ENCODE data around the gene XRCC3. TPM values are rescaled to one million over a fixed set of nuclear protein-coding genes. Genes with fewer than 3 reads are reported as not detected.

Gene XRCC3
- total RNA-seq, 1 experiment from 2014 or later: 36.8 TPM

- Histone ChIP-seq H3K9me3 (ENCODE audit: control insufficient read depth, insufficient read depth, low read depth, low read length) (no peaks in the 10 kb centered on the region), H3K27me3 (ENCODE audit: control insufficient read depth, insufficient read depth, low read length) (no peaks in the 10 kb centered on the region), H3K36me3 (ENCODE audit: control insufficient read depth, insufficient read depth, low read length) (no peaks in the 10 kb centered on the region), H3K4me3 (ENCODE audit: low read depth in 2 of 2, low read length in 2 of 2) (no peak overlapping the region), H3K27ac (ENCODE audit: low read length) (no peak overlapping the region), H3K4me1 (ENCODE audit: control insufficient read depth, insufficient read depth, low read length) (no peaks in the 10 kb centered on the region)
- in situ Hi-C loops (cut with HindIII; ENCODE audit: low pct_unique_long_range_greater_than_20kb, low sequenced_read_pairs) (no loop called here), intact Hi-C loops (cut with micrococcal nuclease; ENCODE audit: unreplicated experiment) (no loop called here)
- no peak for TF ChIP-seq POLR2AphosphoS5 (IDR thresholded peaks at IDR 0.05; ENCODE audit: low read depth, low read length)
- TF ChIP-seq REST (IDR thresholded peaks at IDR 0.05; ENCODE audit: insufficient read depth in 1 of 2, low read depth in 2 of 2, low read length in 1 of 2): no peak
- TF ChIP-seq CTCF (IDR thresholded peaks at IDR 0.05): no peak
- TF ChIP-seq SIN3A (IDR thresholded peaks at IDR 0.05; ENCODE audit: borderline replicate concordance, insufficient read depth, low read depth, low read length): no peak
- no peak for TF ChIP-seq TCF7L2 (IDR thresholded peaks at IDR 0.05; ENCODE audit: low read depth, low read length)
- ChIA-PET CTCF (no interaction called here), POLR2A (interaction anchor here (0.6 kb wide), 1 partner anchor 308 kb away, joined by 3 read pairs; no protein-coding TSS in a partner anchor)
- BruUV-seq (replicated peaks): no TSS peak
- DNase-seq (ENCODE audit: low read depth, low spot score) (no peak), ATAC-seq (no peak; the same call in 1 of the 2 replicates)
Measured at GRCh38 chr14:103744621-103745395, 29.6 kb upstream of the XRCC3 start.

- DNase-seq (ENCODE audit: low read depth, low spot score) (no peak), ATAC-seq (no peak)
- H3K9me3 ChIP-seq (ENCODE audit: control insufficient read depth, insufficient read depth, low read depth, low read length): no peaks in the 10 kb centered on the region
- in situ Hi-C loops (cut with HindIII; ENCODE audit: low pct_unique_long_range_greater_than_20kb, low sequenced_read_pairs): no loop called here
- TF ChIP-seq CTCF (IDR thresholded peaks at IDR 0.05): no peak
- no peak for TF ChIP-seq TCF7L2 (IDR thresholded peaks at IDR 0.05; ENCODE audit: low read depth, low read length)
- no peak for TF ChIP-seq SIN3A (IDR thresholded peaks at IDR 0.05; ENCODE audit: borderline replicate concordance, insufficient read depth, low read depth, low read length)
- TF ChIP-seq REST (IDR thresholded peaks at IDR 0.05; ENCODE audit: insufficient read depth in 1 of 2, low read depth in 2 of 2, low read length in 1 of 2): no peak
- TF ChIP-seq POLR2AphosphoS5 (IDR thresholded peaks at IDR 0.05; ENCODE audit: low read depth, low read length): no peak
- H3K4me1 ChIP-seq (ENCODE audit: control insufficient read depth, insufficient read depth, low read length): no peaks in the 10 kb centered on the region
- intact Hi-C loops (cut with micrococcal nuclease; ENCODE audit: unreplicated experiment): no loop called here
- no peaks in the 10 kb centered on the region for H3K36me3 ChIP-seq (ENCODE audit: control insufficient read depth, insufficient read depth, low read length)
- no peak overlapping the region for H3K27ac ChIP-seq (ENCODE audit: low read length)
- no peak overlapping the region for H3K4me3 ChIP-seq (ENCODE audit: low read depth in 2 of 2, low read length in 2 of 2)
- no peaks in the 10 kb centered on the region for H3K27me3 ChIP-seq (ENCODE audit: control insufficient read depth, insufficient read depth, low read length)
- CTCF ChIA-PET: no interaction called here
- POLR2A ChIA-PET: no interaction called here
- no TSS peak for BruUV-seq (replicated peaks)
Measured at GRCh38 chr14:103743691-103744090, 28.4 kb upstream of the XRCC3 start.

Data from Panc1 (cell line).